ENCODE measurements around the gene COL2A1. TPM values are rescaled to one million over a fixed set of nuclear protein-coding genes. Genes with fewer than 3 reads are reported as not detected.

Gene COL2A1
- total RNA-seq, 2 donors from 2014 or later: not detected

- no peak overlapping the region for H3K27ac ChIP-seq
- peaks cover 6% of the 10 kb centered on the region for H3K4me1 ChIP-seq
- WGBS, 2 donors: 60 to 72% methylated on average over 8 of the region's 8 CpGs
- DNase-seq (no peak), ATAC-seq (no peak)
- H3K36me3 ChIP-seq (replicated peaks in 1 of 2; ENCODE audit: insufficient read depth in 1 of 2, low read depth in 2 of 2): no peaks in the 10 kb centered on the region
- intact Hi-C loops (cut with DNase I): no loop called here
- no peak overlapping the region for H3K4me3 ChIP-seq
- TF ChIP-seq CTCF (IDR thresholded peaks at IDR 0.05): no peak
- no peak for TF ChIP-seq POLR2A (IDR thresholded peaks at IDR 0.05)
- H3K27me3 ChIP-seq: no peaks in the 10 kb centered on the region
- H3K9me3 ChIP-seq: no peaks in the 10 kb centered on the region
These were observed 53.3 kb downstream of the COL2A1 start for GRCh38 chr12:47950856-47951468.

DNA sequence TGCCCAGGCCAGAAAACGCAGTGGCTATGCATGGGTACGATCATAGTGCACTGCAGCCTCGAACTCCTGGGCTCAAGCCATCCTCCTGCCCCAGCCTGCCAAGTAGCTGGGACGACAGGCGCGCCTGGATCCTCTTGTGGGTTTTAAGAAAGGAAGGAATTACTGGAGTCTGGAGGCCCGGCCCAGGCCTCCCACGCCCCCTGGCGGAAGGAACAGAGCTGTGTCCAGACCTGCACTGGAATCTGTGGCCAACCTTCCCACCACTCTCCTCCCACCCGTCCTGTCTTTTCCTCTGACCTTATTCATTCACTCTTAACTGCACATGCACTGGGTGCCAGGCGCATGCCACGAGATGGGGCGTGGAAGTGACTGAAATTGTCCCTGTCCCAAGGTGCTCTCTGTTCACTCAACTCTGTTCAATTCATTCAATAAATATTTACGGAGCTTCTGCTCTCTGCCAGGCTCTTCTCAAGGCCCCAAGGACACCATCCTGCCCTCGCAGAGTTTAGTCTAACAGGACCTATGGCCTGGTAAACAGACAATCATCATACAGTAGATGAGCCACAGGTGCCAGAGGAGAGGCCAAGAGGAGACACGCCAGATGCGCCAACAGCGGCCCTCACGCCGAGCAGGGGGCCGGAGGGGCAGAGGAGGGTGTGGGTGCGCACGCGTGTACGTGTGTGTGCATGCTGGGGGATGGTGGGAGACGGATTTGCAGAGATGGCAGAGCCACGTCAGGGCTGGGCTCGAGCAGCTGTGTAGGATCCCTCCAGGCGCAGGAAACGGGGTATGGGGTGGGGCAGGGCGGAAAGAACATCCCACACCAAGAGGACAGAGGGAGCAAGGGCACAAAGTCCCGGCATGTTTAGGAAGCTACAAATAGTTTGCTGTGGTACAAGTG, 54.6 kb downstream of the COL2A1 start:
- TF ChIP-seq POLR2A (IDR thresholded peaks at IDR 0.05) (no peak), CTCF (IDR thresholded peaks at IDR 0.05) (peak; percentile 74 to 89 (median 84))
- WGBS, 2 donors: 44 to 50% methylated on average over 30 to 32 of the region's 32 CpGs
- Histone ChIP-seq H3K27me3 (no peaks in the 10 kb centered on the region), H3K4me1 (peaks cover 6% of the 10 kb centered on the region), H3K4me3 (no peak overlapping the region), H3K9me3 (no peaks in the 10 kb centered on the region), H3K36me3 (replicated peaks in 1 of 2; ENCODE audit: insufficient read depth in 1 of 2, low read depth in 2 of 2) (no peaks in the 10 kb centered on the region), H3K27ac (no peak overlapping the region)
- peak; percentile 92 for ATAC-seq
- intact Hi-C loops (cut with DNase I): no loop called here
- peak; percentile 77 to 82 (median 80) for DNase-seq

DNA sequence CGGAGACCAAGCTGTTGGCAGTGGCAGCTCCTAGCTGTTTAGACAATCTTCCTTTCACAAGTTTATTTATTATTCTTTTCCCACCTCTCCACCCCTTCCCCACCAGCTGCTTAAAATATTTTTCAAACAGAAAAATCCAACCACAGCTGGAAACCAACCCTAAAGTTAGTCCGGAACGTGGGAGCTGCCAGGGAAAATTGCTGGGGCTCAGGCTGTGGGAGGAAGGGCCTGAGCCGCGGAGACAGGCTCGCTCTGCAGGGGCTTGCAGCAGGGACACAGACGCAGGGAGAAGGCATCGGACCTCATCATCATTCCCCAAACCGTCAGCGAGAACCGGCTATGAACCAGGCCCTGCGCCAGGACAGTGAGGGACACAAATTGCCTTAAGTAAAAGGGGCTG, 56.9 kb downstream of the COL2A1 start:
- Histone ChIP-seq H3K36me3 (replicated peaks in 1 of 2; ENCODE audit: insufficient read depth in 1 of 2, low read depth in 2 of 2) (no peaks in the 10 kb centered on the region), H3K4me1 (peaks cover 7% of the 10 kb centered on the region), H3K4me3 (no peak overlapping the region), H3K27me3 (no peaks in the 10 kb centered on the region), H3K27ac (no peak overlapping the region), H3K9me3 (no peaks in the 10 kb centered on the region)
- 82 to 87% methylated on average over 10 to 12 of the region's 12 CpGs for WGBS, 2 donors
- intact Hi-C loops (cut with DNase I): no loop called here
- no peak for DNase-seq
- ATAC-seq: no peak
- TF ChIP-seq CTCF (IDR thresholded peaks at IDR 0.05): no peak
- TF ChIP-seq POLR2A (IDR thresholded peaks at IDR 0.05): no peak

- Histone ChIP-seq H3K27ac (no peak overlapping the region), H3K36me3 (replicated peaks in 1 of 2; ENCODE audit: insufficient read depth in 1 of 2, low read depth in 2 of 2) (no peaks in the 10 kb centered on the region), H3K4me1 (peaks cover 13% of the 10 kb centered on the region), H3K4me3 (no peak overlapping the region), H3K27me3 (no peaks in the 10 kb centered on the region), H3K9me3 (no peaks in the 10 kb centered on the region)
- ATAC-seq (no peak), DNase-seq (no peak)
- no peak for TF ChIP-seq CTCF (IDR thresholded peaks at IDR 0.05)
- no peak for TF ChIP-seq POLR2A (IDR thresholded peaks at IDR 0.05)
- 62 to 75% methylated on average over 24 to 27 of the region's 27 CpGs for WGBS, 2 donors
- intact Hi-C loops (cut with DNase I): no loop called here
These were observed 57.6 kb downstream of the COL2A1 start for GRCh38 chr12:47946413-47947323.
